OCI-LY3 (cell line): ENCODE results near the gene CRYBB2.

ENCODE experiments used
- H2AFZ ChIP-seq: fragments of 200-600, 300-600 bp; shearing (Covaris generic); 2 replicates; pipeline ENCODE4 v1.6.0; 2014; ENCODE audit warnings: antibody characterized with exemption, low read depth, low read length
- H3K27ac ChIP-seq: fragments of 200-600, 300-600 bp; sonication (generic); 2 replicates; pipeline ENCODE4 v1.5.1; 2014; ENCODE audit warnings: mild to moderate bottlenecking, low read length, moderate library complexity, mixed read lengths
- H3K27me3 ChIP-seq: fragments of 200-600, 300-600 bp; sonication (generic); 2 replicates; pipeline ENCODE4 v1.6.1; 2014; ENCODE audit warnings: low read depth, low read length, mixed read lengths
- H3K36me3 ChIP-seq: fragments of 200-600, 300-600 bp; sonication (generic); replicated peaks from 2 replicates; pipeline ENCODE3; 2014; ENCODE audit warnings: low read depth, low read length, mixed read lengths
- H3K4me1 ChIP-seq: fragments of 300-600, 200-600 bp; sonication (generic); 2 replicates; pipeline ENCODE4 v1.6.1; 2014; ENCODE audit warnings: low read length, mixed read lengths
- H3K4me2 ChIP-seq: fragments of 200-600, 300-600 bp; sonication (generic); 2 replicates; pipeline ENCODE4 v1.6.1; 2014; ENCODE audit warnings: low read length, mixed read lengths
- H3K4me3 ChIP-seq: fragments of 300-600, 200-600 bp; sonication (generic); 2 replicates; pipeline ENCODE4 v1.5.1; 2014; ENCODE audit warnings: antibody characterized with exemption, mild to moderate bottlenecking, low read length, moderate library complexity
- H3K79me2 ChIP-seq: fragments of 300-600, 200-600 bp; shearing (Covaris generic); 2 replicates; pipeline ENCODE4 v1.6.1; 2014; ENCODE audit warnings: mild to moderate bottlenecking, low read length, mixed read lengths
- H3K9ac ChIP-seq: fragments of 300-600, 200-600 bp; shearing (Covaris generic); 2 replicates; pipeline ENCODE4 v1.6.0; 2014; ENCODE audit warnings: mild to moderate bottlenecking, low read length, moderate library complexity
- H3K9me3 ChIP-seq: fragments of 200-600, 300-600 bp; shearing (Covaris generic); 2 replicates; pipeline ENCODE4 v1.6.1; 2014; ENCODE audit warnings: low read length, mixed read lengths; ENCODE audit not compliant: insufficient read depth
- H4K20me1 ChIP-seq: fragments of 200-600, 300-600 bp; sonication (generic); 2 replicates; pipeline ENCODE4 v1.6.1; 2016; ENCODE audit warnings: low read length, mixed read lengths; ENCODE audit not compliant: insufficient read depth
- EZH2phosphoT487 ChIP-seq: fragments of 200-600 bp; shearing (Covaris generic); IDR thresholded peaks from 2 replicates; pipeline ENCODE4 v1.6.1; 2018; ENCODE audit warnings: antibody characterized with exemption, mixed run types, low read depth
- TF ChIP-seq, protein P1 (sequence below): fragments of 200-600, 300-600 bp; sonication (generic); IDR thresholded peaks from 2 replicates; pipeline ENCODE4 v1.5.1; 2014; ENCODE audit warnings: antibody characterized with exemption, low read length, low read depth

The CRYBB2 gene, protein sequence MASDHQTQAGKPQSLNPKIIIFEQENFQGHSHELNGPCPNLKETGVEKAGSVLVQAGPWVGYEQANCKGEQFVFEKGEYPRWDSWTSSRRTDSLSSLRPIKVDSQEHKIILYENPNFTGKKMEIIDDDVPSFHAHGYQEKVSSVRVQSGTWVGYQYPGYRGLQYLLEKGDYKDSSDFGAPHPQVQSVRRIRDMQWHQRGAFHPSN

GRCh38 chr22:25219211-25219689, at the start of gene CRYBB2:
Gene CRYBB2, plus strand, starts transcription at chr22:25219639. Its CDS starts 1,791 bp downstream, at chr22:25221430.
- no peak within 1 kb of the TSS for H3K4me3 ChIP-seq
- no peak within 1 kb of the TSS for H3K9ac ChIP-seq
- no peak within 1 kb of the TSS for H3K4me2 ChIP-seq
- no peak within 1 kb of the TSS for H3K27ac ChIP-seq
- H3K4me1 ChIP-seq, result no peaks in the 10 kb centered on the region
- H3K36me3 ChIP-seq, result no peaks in the 10 kb centered on the region
- H3K27me3 ChIP-seq, result peaks cover 43% of the 10 kb centered on the region
- H2AFZ ChIP-seq, result no peak within 1 kb of the TSS
- no peaks in the 10 kb centered on the region for H3K79me2 ChIP-seq
- TF ChIP-seq EZH2phosphoT487, result no peak
- TF ChIP-seq, protein P1, sequence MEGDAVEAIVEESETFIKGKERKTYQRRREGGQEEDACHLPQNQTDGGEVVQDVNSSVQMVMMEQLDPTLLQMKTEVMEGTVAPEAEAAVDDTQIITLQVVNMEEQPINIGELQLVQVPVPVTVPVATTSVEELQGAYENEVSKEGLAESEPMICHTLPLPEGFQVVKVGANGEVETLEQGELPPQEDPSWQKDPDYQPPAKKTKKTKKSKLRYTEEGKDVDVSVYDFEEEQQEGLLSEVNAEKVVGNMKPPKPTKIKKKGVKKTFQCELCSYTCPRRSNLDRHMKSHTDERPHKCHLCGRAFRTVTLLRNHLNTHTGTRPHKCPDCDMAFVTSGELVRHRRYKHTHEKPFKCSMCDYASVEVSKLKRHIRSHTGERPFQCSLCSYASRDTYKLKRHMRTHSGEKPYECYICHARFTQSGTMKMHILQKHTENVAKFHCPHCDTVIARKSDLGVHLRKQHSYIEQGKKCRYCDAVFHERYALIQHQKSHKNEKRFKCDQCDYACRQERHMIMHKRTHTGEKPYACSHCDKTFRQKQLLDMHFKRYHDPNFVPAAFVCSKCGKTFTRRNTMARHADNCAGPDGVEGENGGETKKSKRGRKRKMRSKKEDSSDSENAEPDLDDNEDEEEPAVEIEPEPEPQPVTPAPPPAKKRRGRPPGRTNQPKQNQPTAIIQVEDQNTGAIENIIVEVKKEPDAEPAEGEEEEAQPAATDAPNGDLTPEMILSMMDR, result no peak
- H4K20me1 ChIP-seq, result no peaks in the 10 kb centered on the region
- no peaks in the 10 kb centered on the region for H3K9me3 ChIP-seq

DNA sequence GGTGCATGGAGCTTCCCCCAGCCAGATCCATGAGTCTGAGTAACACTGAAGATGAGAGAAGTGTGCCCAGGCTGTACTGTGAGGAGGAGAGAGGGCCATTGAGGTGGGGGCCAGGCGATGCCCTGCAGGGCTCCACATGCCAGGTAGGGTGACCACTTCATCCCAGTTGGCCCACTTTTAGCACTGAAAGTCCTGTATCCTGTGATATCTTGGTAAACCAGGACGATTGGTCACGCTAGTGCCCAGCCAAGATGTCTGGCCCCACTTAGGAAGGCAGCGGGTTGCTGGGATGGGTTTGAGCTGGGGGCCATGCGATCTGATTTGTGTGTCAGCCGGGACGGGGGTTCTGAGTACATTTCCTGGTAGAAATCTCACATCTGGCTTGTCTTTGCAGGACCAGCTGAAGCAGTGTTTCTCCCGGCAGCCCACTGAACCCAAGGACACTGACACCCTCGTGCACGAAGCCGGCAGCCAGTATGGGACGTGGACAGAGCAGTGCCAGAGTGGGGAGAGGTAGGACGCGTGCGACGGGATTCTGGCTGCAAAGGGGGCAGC, 48.9 kb upstream of the CRYBB2 start:
- Histone ChIP-seq H3K79me2 (no peaks in the 10 kb centered on the region), H3K36me3 (no peaks in the 10 kb centered on the region), H3K4me1 (no peaks in the 10 kb centered on the region), H3K4me2 (no peak overlapping the region), H2AFZ (no peak overlapping the region), H4K20me1 (no peaks in the 10 kb centered on the region), H3K9ac (no peak overlapping the region), H3K27ac (no peak overlapping the region), H3K27me3 (peaks cover 21% of the 10 kb centered on the region), H3K4me3 (no peak overlapping the region), H3K9me3 (no peaks in the 10 kb centered on the region)
- no peak for TF ChIP-seq EZH2phosphoT487
- TF ChIP-seq, protein P1, result no peak

DNA sequence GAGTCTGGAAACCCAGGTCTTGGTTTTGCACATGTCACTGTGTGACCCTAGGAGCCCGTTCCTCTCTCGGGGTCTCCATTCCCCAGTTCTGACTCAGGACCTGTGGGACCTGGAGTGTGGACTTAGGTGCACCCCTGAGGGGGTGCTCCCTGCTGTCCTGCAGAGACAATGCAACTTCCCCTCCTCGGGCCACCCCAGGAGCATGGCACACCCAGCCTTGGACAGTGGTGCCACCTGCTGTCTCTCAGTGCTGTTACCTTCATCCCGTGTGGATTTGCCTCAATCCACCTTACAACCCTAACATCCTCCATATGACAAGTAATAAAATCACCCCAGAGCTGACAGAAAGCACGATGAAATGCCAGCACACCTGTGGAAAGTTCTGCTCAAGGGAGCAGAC, 47.3 kb upstream of the CRYBB2 start:
- Histone ChIP-seq H3K27ac (no peak overlapping the region), H3K36me3 (no peaks in the 10 kb centered on the region), H3K4me1 (no peaks in the 10 kb centered on the region), H3K9me3 (no peaks in the 10 kb centered on the region), H3K4me2 (no peak overlapping the region), H3K9ac (no peak overlapping the region), H3K79me2 (no peaks in the 10 kb centered on the region), H3K4me3 (no peak overlapping the region), H2AFZ (no peak overlapping the region), H4K20me1 (no peaks in the 10 kb centered on the region), H3K27me3 (peaks cover 13% of the 10 kb centered on the region)
- TF ChIP-seq, protein P1, result peak; percentile 77
- no peak for TF ChIP-seq EZH2phosphoT487

DNA sequence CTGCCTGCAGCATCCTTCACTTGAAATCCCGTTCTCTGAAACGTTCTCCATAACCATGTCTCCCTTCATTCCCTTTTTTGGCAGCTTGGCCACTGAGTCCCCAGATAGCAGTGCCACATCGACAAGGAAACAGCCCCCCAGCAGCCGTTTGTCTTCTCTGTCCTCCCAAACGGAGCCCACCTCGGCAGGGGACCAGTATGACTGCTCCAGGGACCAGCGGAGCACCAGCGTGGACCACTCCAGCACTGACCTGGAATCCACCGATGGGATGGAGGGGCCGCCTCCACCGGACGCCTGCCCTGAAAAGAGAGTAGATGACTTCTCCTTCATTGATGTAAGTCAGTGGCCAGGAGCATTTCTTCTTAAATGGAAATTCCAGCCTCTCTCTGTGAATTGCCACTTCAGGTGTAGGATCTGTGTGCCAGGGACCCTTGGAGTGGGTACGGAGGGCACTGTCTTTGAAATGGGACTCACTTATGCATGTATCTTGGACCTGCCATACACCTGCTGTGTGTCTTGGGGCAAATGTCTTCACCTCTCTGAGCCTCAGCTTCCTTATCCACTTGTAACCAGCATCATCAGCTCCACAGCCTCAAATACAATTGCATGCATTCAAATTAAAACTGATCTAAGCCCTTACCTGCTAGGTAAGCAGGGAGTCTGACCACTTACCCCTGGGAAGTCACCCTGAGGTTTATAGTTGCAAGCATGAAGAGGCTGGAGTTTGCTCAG, 45.1 kb upstream of the CRYBB2 start:
- no peaks in the 10 kb centered on the region for H3K4me1 ChIP-seq
- H3K9me3 ChIP-seq, result 0 out of 2 replicates have a peak, but pooled peaks cover under 1% of the 10 kb centered on the region
- no peaks in the 10 kb centered on the region for H4K20me1 ChIP-seq
- H3K36me3 ChIP-seq, result no peaks in the 10 kb centered on the region
- no peak overlapping the region for H3K4me2 ChIP-seq
- no peak overlapping the region for H3K4me3 ChIP-seq
- no peak overlapping the region for H2AFZ ChIP-seq
- no peak for TF ChIP-seq EZH2phosphoT487
- TF ChIP-seq, protein P1, result no peak
- H3K9ac ChIP-seq, result no peak overlapping the region
- no peak overlapping the region for H3K27ac ChIP-seq
- H3K79me2 ChIP-seq, result no peaks in the 10 kb centered on the region
- peaks cover 4% of the 10 kb centered on the region for H3K27me3 ChIP-seq
